ENCODE measurements around the gene TM9SF1.
"Not testable (repeated sequence)": the region's sequence is repeated elsewhere in the genome, so short reads cannot be mapped to it uniquely, and the experiment has no call there.

Gene TM9SF1

DNA sequence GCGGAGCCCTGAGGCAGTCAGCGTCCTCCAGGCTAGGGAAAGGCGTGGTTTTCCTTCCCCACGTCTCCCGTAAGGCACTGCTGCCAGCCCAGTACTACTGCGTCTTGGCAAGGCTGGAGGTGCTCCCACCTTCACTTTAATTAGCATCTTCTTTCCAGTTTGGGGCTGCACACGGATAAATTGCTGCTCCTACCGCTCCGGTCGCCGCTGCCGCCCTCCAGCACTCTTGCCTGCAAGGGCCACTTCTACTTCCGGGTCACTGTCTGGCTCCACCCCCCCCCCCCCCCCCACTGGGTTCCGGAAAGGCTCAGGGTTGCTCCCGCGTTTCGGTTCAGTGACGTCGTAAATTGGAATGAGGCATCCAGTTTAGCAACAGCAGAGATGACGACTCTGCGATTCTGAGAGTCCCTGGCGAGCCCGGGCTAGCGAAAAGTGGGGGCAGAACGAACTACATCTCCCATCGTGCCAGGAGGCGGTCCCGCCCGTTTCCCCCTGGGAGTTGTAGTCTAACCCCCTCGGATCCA is 36.9 kb upstream of the TM9SF1 start, which contains the start of gene NEDD8:
NEDD8 (minus strand) TSS at position 247 of the 524 bp plus-strand sequence; CDS start at position 147, 100 bp downstream.
- TF ChIP-seq, protein P1, sequence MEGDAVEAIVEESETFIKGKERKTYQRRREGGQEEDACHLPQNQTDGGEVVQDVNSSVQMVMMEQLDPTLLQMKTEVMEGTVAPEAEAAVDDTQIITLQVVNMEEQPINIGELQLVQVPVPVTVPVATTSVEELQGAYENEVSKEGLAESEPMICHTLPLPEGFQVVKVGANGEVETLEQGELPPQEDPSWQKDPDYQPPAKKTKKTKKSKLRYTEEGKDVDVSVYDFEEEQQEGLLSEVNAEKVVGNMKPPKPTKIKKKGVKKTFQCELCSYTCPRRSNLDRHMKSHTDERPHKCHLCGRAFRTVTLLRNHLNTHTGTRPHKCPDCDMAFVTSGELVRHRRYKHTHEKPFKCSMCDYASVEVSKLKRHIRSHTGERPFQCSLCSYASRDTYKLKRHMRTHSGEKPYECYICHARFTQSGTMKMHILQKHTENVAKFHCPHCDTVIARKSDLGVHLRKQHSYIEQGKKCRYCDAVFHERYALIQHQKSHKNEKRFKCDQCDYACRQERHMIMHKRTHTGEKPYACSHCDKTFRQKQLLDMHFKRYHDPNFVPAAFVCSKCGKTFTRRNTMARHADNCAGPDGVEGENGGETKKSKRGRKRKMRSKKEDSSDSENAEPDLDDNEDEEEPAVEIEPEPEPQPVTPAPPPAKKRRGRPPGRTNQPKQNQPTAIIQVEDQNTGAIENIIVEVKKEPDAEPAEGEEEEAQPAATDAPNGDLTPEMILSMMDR (conservative IDR thresholded peaks at IDR 0.05; ENCODE audit: low read depth, low read length): no peak
- peak; percentile 96 for DNase-seq (ENCODE audit: low read depth)
- H3K4me3 ChIP-seq (ENCODE audit: low read depth, low read length): peak within 1 kb of the TSS; percentile 89

DNA sequence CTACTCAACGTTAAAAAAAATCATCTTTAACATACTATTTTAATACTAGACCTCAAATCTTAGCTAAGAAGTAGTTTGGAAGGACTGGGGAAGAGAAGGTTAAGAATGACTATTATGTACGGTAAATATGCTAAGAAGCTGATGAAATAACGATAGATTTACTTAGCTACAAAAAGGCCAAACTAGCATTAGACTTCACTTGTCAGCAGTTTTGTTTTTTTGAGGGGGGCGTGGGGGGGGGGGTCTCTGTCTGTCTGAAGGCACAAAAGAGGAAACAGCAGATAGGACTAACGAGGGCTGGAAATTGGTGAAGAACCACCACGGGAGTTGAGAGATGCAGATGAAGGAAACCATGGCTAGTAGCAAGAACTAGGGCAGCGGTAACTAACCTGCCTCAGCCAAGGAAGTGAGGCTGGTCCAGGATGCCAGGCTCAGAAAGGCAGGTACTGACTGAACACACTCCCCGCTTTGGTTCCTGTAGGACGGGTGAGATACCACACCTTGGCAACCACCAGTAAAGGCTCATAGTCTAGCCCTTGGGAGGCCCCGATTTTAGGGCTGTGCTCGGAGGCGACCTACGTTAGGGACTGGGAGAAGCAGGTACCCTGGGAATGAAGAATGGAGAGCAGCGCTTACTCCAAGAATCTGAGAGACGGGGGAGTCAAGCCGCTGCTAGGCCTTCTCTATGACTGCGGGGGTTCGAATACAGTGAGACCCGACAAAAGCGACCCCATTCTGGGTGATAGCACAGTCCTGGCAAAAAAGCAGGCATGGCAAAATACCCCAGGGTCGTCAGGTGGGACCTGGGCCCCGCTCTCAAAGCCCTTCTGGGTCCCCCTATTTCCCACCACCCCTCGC is 36.3 kb upstream of the TM9SF1 start:
- no peak for DNase-seq (ENCODE audit: low read depth)
- H3K4me3 ChIP-seq (ENCODE audit: low read depth, low read length): peak overlapping the region; percentile 89
- TF ChIP-seq, protein P1 (conservative IDR thresholded peaks at IDR 0.05; ENCODE audit: low read depth, low read length): no peak

DNA sequence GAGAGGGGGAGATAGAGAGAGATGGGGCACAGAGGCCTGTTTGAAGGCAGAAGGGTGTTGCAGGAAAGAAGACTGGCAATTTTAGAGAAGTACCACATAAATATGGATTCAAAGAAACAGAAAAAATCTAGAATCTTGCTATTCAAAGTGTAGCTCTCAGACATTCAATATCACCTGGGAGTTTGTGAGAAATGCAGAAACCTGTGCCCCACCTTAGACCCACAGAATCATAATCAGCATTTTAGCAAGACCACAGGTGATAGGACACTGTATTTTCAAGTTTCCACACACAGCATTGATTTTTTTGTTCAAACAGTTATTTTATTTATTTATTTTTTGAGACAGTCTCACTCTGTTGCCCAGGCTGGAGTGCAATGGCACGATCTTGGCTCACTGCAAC is 33.7 kb upstream of the TM9SF1 start:
- H3K4me3 ChIP-seq (ENCODE audit: low read depth, low read length): no peak overlapping the region
- TF ChIP-seq, protein P1 (conservative IDR thresholded peaks at IDR 0.05; ENCODE audit: low read depth, low read length): no peak
- DNase-seq (ENCODE audit: low read depth): no peak

DNA sequence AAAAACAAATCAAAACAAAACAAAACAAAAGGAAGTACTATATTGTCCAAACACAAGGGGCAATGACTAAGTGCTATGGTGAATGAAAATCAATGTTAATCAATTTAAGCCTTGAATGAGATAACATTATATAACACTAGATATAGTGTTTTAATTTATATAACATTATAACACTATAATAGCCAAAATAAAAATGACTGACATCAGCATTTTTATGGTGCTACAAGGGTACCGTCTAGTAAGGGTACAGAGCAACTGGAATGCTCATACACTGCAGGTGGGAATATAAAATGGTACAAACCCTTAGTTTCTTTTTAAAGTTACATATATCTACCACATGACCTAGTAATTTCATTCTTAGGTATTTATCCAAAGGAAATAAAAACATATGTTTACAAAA is 31.2 kb upstream of the TM9SF1 start:
- TF ChIP-seq, protein P1 (conservative IDR thresholded peaks at IDR 0.05; ENCODE audit: low read depth, low read length): no peak
- H3K4me3 ChIP-seq (ENCODE audit: low read depth, low read length): no peak overlapping the region
- no peak for DNase-seq (ENCODE audit: low read depth)

DNA sequence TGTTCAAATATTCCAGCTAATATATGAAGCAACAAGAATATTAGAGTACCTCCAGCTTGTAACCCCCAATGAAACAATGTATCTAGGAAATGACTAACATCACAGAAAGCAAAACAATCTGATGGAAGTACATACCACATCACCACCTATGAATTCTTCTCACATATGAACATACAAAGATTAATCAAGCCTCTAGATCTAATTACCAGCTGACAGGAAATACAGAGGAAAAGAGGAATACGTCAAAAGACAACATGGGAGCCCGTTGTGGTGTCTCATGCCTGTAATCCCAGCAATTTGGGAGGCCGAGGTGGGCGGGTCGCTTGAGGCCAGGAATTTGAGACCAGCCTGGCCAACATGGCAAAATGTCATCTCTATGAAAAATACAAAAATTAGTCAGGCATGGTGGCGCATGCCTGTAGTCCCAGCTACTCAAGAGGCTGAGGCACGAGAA is 29.4 kb upstream of the TM9SF1 start:
- H3K4me3 ChIP-seq (ENCODE audit: low read depth, low read length): no peak overlapping the region
- DNase-seq (ENCODE audit: low read depth): peak; percentile 91
- TF ChIP-seq, protein P1 (conservative IDR thresholded peaks at IDR 0.05; ENCODE audit: low read depth, low read length): no peak

DNA sequence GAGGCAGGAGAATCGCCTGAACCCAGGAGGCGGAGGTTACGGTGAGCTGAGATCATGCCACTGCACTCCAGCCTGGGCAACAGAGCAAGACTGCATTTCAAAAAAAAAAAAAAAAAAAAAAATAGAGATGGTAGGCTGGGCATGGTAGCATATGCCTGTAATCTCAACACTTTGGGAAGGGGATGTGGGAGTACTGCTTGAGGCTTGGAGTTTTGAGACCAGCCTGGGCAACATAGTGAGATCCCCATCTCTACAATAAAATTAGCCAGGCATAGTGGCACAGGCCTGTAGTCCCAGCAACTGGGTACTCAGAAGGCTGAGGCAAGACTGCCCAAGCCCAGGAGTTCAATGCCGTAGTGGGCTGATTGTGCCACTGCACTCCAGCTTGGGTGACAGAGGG is 27.7 kb upstream of the TM9SF1 start:
- DNase-seq (ENCODE audit: low read depth); H3K4me3 ChIP-seq (ENCODE audit: low read depth, low read length): not testable (repeated sequence)

DNA sequence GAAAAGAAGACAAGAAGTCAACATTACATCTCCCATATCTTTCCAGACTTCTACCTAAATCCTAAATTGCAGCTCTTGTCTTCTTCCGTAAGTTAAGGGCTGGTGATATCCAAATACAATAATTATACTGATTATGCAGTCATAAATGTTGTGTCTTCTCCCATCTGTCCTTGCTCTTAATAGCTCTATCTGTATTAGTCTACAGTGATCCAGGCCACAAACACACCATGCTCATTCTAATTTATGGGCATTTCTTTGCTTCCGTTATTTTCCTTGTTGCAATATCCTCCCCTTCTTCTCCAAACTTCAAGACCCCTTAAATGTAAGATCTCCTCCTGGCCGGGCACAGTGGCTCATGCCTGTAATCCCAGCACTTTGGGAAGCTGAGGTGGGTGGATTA is 24.3 kb upstream of the TM9SF1 start:
- TF ChIP-seq, protein P1 (conservative IDR thresholded peaks at IDR 0.05; ENCODE audit: low read depth, low read length): no peak
- no peak for DNase-seq (ENCODE audit: low read depth)

More for the DNA sequence above, 24.3 kb upstream of the TM9SF1 start:
- no peak overlapping the region for H3K4me3 ChIP-seq (ENCODE audit: low read depth, low read length)
